HepG2 (cell line): ENCODE results near the gene RMI2. TPM values are rescaled to one million over a fixed set of nuclear protein-coding genes. Genes with fewer than 3 reads are reported as not detected.

Experiments
- ATF1 ChIP-seq: IDR thresholded peaks from 2 replicates; pipeline ENCODE4 v1.6.1; 2016; ENCODE audit warnings: mild to moderate bottlenecking, control low read depth
- FOXA1 ChIP-seq, 2 experiments: fragments of 450-650 bp in 1 of 2; sonication (generic) in 1 of 2; formaldehyde crosslinking in 1 of 2; IDR thresholded peaks; 2 replicates each; pipeline versions ENCODE4 v1.4.0 to v1.6.1; 2016 to 2020; ENCODE audit warnings: missing genetic modification reagents in 1 of 2
- FOXM1 ChIP-seq: sonication (generic); formaldehyde crosslinking; IDR thresholded peaks from 2 replicates; pipeline ENCODE4 v1.5.0; 2020; ENCODE audit warnings: missing genetic modification reagents
- HNF4G ChIP-seq, 2 experiments: sonication (generic) in 1 of 2; formaldehyde crosslinking in 1 of 2; IDR thresholded peaks; 2 replicates each; pipeline versions ENCODE4 v1.4.0 to v1.6.1; 2011 to 2020; ENCODE audit warnings: borderline replicate concordance in 2 of 2, low read depth in 2 of 2, mild to moderate bottlenecking in 2 of 2, low read length in 1 of 2, missing genetic modification reagents in 1 of 2, moderate library complexity in 1 of 2
- IKZF1 ChIP-seq: fragments of 450-650 bp; IDR thresholded peaks from 2 replicates; pipeline ENCODE4 v1.7.1; 2016
- PAWR ChIP-seq: sonication (generic); formaldehyde crosslinking; IDR thresholded peaks from 2 replicates; pipeline ENCODE4 v1.4.0; 2020; ENCODE audit warnings: missing genetic modification reagents, mild to moderate bottlenecking, borderline replicate concordance
- TARDBP ChIP-seq: sonication (generic); formaldehyde crosslinking; IDR thresholded peaks from 2 replicates; pipeline ENCODE4 v1.8.0; 2022; ENCODE audit warnings: mild to moderate bottlenecking, missing genetic modification reagents
- THYN1 ChIP-seq: sonication (generic); formaldehyde crosslinking; IDR thresholded peaks from 2 replicates; pipeline ENCODE4 v1.8.1; 2023; ENCODE audit warnings: low read depth, mild to moderate bottlenecking, moderate library complexity, missing genetic modification reagents, borderline replicate concordance
- XBP1 ChIP-seq: sonication (generic); formaldehyde crosslinking; IDR thresholded peaks from 2 replicates; pipeline ENCODE4 v1.5.0; 2020; ENCODE audit warnings: missing genetic modification reagents
- ZBTB46 ChIP-seq: sonication (generic); formaldehyde crosslinking; IDR thresholded peaks from 2 replicates; pipeline ENCODE4 v1.4.0; 2020; ENCODE audit warnings: mild to moderate bottlenecking, missing genetic modification reagents, borderline replicate concordance
- ZFP36L1 ChIP-seq: sonication (generic); formaldehyde crosslinking; IDR thresholded peaks from 2 replicates; pipeline ENCODE4 v1.8.0; 2022; ENCODE audit warnings: mild to moderate bottlenecking, missing genetic modification reagents, moderate library complexity
- ZFX ChIP-seq: sonication (generic); formaldehyde crosslinking; IDR thresholded peaks from 2 replicates; pipeline ENCODE4 v1.4.0; 2020; ENCODE audit warnings: mild to moderate bottlenecking, low read depth, missing genetic modification reagents, moderate library complexity
- ZNF235 ChIP-seq: sonication (generic); formaldehyde crosslinking; IDR thresholded peaks from 2 replicates; pipeline ENCODE4 v1.8.1; 2023; ENCODE audit warnings: mild to moderate bottlenecking, missing genetic modification reagents, borderline replicate concordance
- ZNF382 ChIP-seq: sonication (generic); formaldehyde crosslinking; IDR thresholded peaks from 2 replicates; pipeline ENCODE4 v1.5.0; 2020; ENCODE audit warnings: missing genetic modification reagents, mild to moderate bottlenecking, borderline replicate concordance
- ZNF414 ChIP-seq: sonication (generic); formaldehyde crosslinking; IDR thresholded peaks from 2 replicates; pipeline ENCODE4 v1.5.0; 2020; ENCODE audit warnings: missing genetic modification reagents
- ZNF430 ChIP-seq: sonication (generic); formaldehyde crosslinking; IDR thresholded peaks from 2 replicates; pipeline ENCODE4 v1.9.0; 2021; ENCODE audit warnings: mild to moderate bottlenecking, missing genetic modification reagents
- ZNF460 ChIP-seq: sonication (generic); formaldehyde crosslinking; IDR thresholded peaks from 2 replicates; pipeline ENCODE4 v1.5.1; 2020; ENCODE audit warnings: missing genetic modification reagents, mild to moderate bottlenecking, borderline replicate concordance
- ZNF790 ChIP-seq: sonication (generic); formaldehyde crosslinking; IDR thresholded peaks from 2 replicates; pipeline ENCODE4 v1.8.0; 2022; ENCODE audit warnings: missing genetic modification reagents, mild to moderate bottlenecking, borderline replicate concordance
- polyA plus RNA-seq, 8 experiments: library from polyadenylated mRNA; depleted of rRNA in 3 of 8; stranded (reverse) in 7 of 8; unstranded in 1 of 8; fragments of >200 nt; fragmentation: Illumina TruSeq in 4 of 8; extraction: Trizol in 4 of 8; gene quantifications; 2 replicates each; pipeline versions ENCODE4 v1.2.1 to v1.2.3, GENCODE V29; 2011 to 2016; ENCODE audit warnings: low read depth in 4 of 8, missing spikeins in 1 of 8, mixed read lengths in 1 of 8; ENCODE audit not compliant: insufficient read depth in 1 of 8
- total RNA-seq, 5 experiments: library from RNA; depleted of rRNA; stranded (reverse); fragments of >200 nt; fragmentation: Illumina TruSeq; extraction: Trizol; gene quantifications; 2 replicates each; pipeline ENCODE4 v1.2.3, GENCODE V29; 2016; ENCODE audit warnings: low read depth in 1 of 5
- TF ChIP-seq, protein P1 (sequence below): sonication (generic); formaldehyde crosslinking; IDR thresholded peaks from 2 replicates; pipeline ENCODE4 v1.9.0; 2021; ENCODE audit warnings: missing genetic modification reagents, mild to moderate bottlenecking, borderline replicate concordance
- TF ChIP-seq, protein P2 (sequence below): sonication (generic); formaldehyde crosslinking; IDR thresholded peaks from 2 replicates; pipeline ENCODE4 v1.8.0; 2022; ENCODE audit warnings: missing genetic modification reagents, low read depth, mild to moderate bottlenecking, borderline replicate concordance
- TF ChIP-seq, protein P3 (sequence below): IDR thresholded peaks from 2 replicates; pipeline ENCODE4 v1.6.1; 2016; ENCODE audit warnings: missing compliant biosample characterization, missing genetic modification reagents, borderline replicate concordance
- TF ChIP-seq, protein P4 (sequence below): IDR thresholded peaks from 2 replicates; pipeline ENCODE4 v1.6.1; 2016

RMI2 gene
- total and polyA plus RNA-seq, 2 of the 13 experiments (the other 11 are each of a cell fraction or from before 2014, with no cell fraction given), result 24.5 to 55.7 TPM

GRCh38 chr16:11396241-11397048, 51.2 kb downstream of the RMI2 start (continued):
- TF ChIP-seq FOXM1 (CRISPR knock-in tag), result peak; percentile 15; the same call in 1 of the 2 replicates
- TF ChIP-seq, protein P1, sequence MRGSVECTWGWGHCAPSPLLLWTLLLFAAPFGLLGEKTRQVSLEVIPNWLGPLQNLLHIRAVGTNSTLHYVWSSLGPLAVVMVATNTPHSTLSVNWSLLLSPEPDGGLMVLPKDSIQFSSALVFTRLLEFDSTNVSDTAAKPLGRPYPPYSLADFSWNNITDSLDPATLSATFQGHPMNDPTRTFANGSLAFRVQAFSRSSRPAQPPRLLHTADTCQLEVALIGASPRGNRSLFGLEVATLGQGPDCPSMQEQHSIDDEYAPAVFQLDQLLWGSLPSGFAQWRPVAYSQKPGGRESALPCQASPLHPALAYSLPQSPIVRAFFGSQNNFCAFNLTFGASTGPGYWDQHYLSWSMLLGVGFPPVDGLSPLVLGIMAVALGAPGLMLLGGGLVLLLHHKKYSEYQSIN (CRISPR knock-in tag), result no peak
- no peak for TF ChIP-seq ATF1
- no peak for TF ChIP-seq IKZF1
- TF ChIP-seq, protein P2, sequence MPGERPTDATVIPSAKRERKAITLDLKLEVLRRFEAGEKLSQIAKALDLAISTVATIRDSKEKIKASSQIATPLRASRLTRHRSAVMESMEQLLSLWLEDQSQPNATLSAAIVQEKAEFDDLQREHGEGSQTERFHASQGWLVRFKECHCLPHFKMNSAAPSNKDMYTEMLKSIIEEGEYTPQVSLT (CRISPR knock-in tag), result no peak
- peak; percentile 97 for TF ChIP-seq ZFX (CRISPR knock-in tag)
- TF ChIP-seq, protein P3, sequence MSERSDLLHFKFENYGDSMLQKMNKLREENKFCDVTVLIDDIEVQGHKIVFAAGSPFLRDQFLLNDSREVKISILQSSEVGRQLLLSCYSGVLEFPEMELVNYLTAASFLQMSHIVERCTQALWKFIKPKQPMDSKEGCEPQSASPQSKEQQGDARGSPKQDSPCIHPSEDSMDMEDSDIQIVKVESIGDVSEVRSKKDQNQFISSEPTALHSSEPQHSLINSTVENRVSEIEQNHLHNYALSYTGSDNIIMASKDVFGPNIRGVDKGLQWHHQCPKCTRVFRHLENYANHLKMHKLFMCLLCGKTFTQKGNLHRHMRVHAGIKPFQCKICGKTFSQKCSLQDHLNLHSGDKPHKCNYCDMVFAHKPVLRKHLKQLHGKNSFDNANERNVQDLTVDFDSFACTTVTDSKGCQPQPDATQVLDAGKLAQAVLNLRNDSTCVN (CRISPR knock-in tag), result peak; percentile 89
- TF ChIP-seq XBP1 (CRISPR knock-in tag), result no peak
- TF ChIP-seq ZNF382 (CRISPR knock-in tag), result no peak
- no peak for TF ChIP-seq THYN1 (CRISPR knock-in tag)
- no peak; the same call in 1 of the 2 replicates for TF ChIP-seq TARDBP
- TF ChIP-seq ZNF460, result no peak
- peak; percentile 72; the same call in 1 of the 2 replicates for TF ChIP-seq ZBTB46 (CRISPR knock-in tag)
- TF ChIP-seq ZNF235, result peak; percentile 43; the same call in 1 of the 2 replicates
- TF ChIP-seq ZNF430 (CRISPR knock-in tag), result peak; percentile 92; the same call in 1 of the 2 replicates
- no peak for TF ChIP-seq FOXA1 (IDR thresholded peaks at IDR 0.05)
- peak; percentile 44; the same call in 1 of the 2 replicates for TF ChIP-seq FOXA1 (CRISPR knock-in tag; IDR thresholded peaks at IDR 0.05)
- TF ChIP-seq ZNF790 (CRISPR knock-in tag), result no peak
- TF ChIP-seq, protein P4, sequence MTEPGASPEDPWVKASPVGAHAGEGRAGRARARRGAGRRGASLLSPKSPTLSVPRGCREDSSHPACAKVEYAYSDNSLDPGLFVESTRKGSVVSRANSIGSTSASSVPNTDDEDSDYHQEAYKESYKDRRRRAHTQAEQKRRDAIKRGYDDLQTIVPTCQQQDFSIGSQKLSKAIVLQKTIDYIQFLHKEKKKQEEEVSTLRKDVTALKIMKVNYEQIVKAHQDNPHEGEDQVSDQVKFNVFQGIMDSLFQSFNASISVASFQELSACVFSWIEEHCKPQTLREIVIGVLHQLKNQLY, result peak; percentile 45; the same call in 1 of the 2 replicates
- no peak for TF ChIP-seq ZNF414 (CRISPR knock-in tag)
- TF ChIP-seq HNF4G (IDR thresholded peaks at IDR 0.05; ENCODE audit: borderline replicate concordance, low read depth, low read length), result no peak; the same call in 1 of the 2 replicates
- peak; percentile 49; the same call in 1 of the 2 replicates for TF ChIP-seq HNF4G (CRISPR knock-in tag; IDR thresholded peaks at IDR 0.05; ENCODE audit: borderline replicate concordance, low read depth)
- TF ChIP-seq PAWR (CRISPR knock-in tag), result no peak
- TF ChIP-seq ZFP36L1, result peak; percentile 76; the same call in 1 of the 2 replicates
